ENCODE measurements around the gene FBN2. TPM values are rescaled to one million over a fixed set of nuclear protein-coding genes. Genes with fewer than 3 reads are reported as not detected.
A peak's percentile ranks its signal among the peaks of the same experiment; 100 is the strongest.

Gene FBN2
- total and polyA plus RNA-seq, 7 donors: under 0.01 to 0.46 (median 0.04) TPM; not detected in 1

GRCh38 chr5:128346038-128346437 lies 192.0 kb downstream of the FBN2 start:
- Histone ChIP-seq H3K4me3 (peak overlapping the region; percentile 5), H3K36me3 (ENCODE audit: insufficient read depth in 1 of 2, low read depth in 1 of 2) (no peaks in the 10 kb centered on the region), H3K27ac (peak overlapping the region; percentile 56), H3K27me3 (ENCODE audit: insufficient read depth in 3 of 3, low read length in 2 of 3) (no peaks in the 10 kb centered on the region), H3K4me1 (peaks cover 3% of the 10 kb centered on the region), H3K9me3 (no peaks in the 10 kb centered on the region)
- WGBS, 3 donors: 24 to 39% (median 25%) methylated on average over 3 of the region's 3 CpGs
- no peak for TF ChIP-seq CTCF (IDR thresholded peaks at IDR 0.05)
- ATAC-seq (peak; percentile 59 to 97 (median 85)), DNase-seq (no peak)
- intact Hi-C loops (cut with DNase I): no loop called here

- H3K27ac ChIP-seq: peak overlapping the region; percentile 56
- DNase-seq (no peak), ATAC-seq (no peak)
- no peaks in the 10 kb centered on the region for H3K36me3 ChIP-seq (ENCODE audit: insufficient read depth in 1 of 2, low read depth in 1 of 2)
- peaks cover 3% of the 10 kb centered on the region for H3K4me1 ChIP-seq
- intact Hi-C loops (cut with DNase I): no loop called here
- no peak for TF ChIP-seq CTCF (IDR thresholded peaks at IDR 0.05)
- no peak overlapping the region for H3K4me3 ChIP-seq
- 97 to 98% (median 97%) methylated on average over 16 of the region's 16 CpGs for WGBS, 3 donors
- no peaks in the 10 kb centered on the region for H3K27me3 ChIP-seq (ENCODE audit: insufficient read depth in 3 of 3, low read length in 2 of 3)
- H3K9me3 ChIP-seq: no peaks in the 10 kb centered on the region
Measured at GRCh38 chr5:128345247-128345646, 192.8 kb downstream of the FBN2 start.

GRCh38 chr5:128343168-128343567 lies 194.9 kb downstream of the FBN2 start:
- no peaks in the 10 kb centered on the region for H3K27me3 ChIP-seq (ENCODE audit: insufficient read depth in 3 of 3, low read length in 2 of 3)
- peaks cover 3% of the 10 kb centered on the region for H3K4me1 ChIP-seq
- H3K9me3 ChIP-seq: no peaks in the 10 kb centered on the region
- no peak overlapping the region for H3K4me3 ChIP-seq
- H3K36me3 ChIP-seq (ENCODE audit: insufficient read depth in 1 of 2, low read depth in 1 of 2): no peaks in the 10 kb centered on the region
- H3K27ac ChIP-seq: no peak overlapping the region
- ATAC-seq (peak in 1 of 4 donors; percentile 65), DNase-seq (no peak)
- intact Hi-C loops (cut with DNase I): no loop called here
- WGBS, 3 donors: 7 to 18% (median 14%) methylated on average over 4 of the region's 4 CpGs
- no peak for TF ChIP-seq CTCF (IDR thresholded peaks at IDR 0.05)

- no peak for DNase-seq
- no peaks in the 10 kb centered on the region for H3K9me3 ChIP-seq
- intact Hi-C loops (cut with DNase I): no loop called here
- H3K4me3 ChIP-seq: no peak overlapping the region
- no peaks in the 10 kb centered on the region for H3K36me3 ChIP-seq (ENCODE audit: insufficient read depth in 1 of 2, low read depth in 1 of 2)
- peaks cover 3% of the 10 kb centered on the region for H3K4me1 ChIP-seq
- TF ChIP-seq CTCF (IDR thresholded peaks at IDR 0.05): no peak
- ATAC-seq: no peak
- no peaks in the 10 kb centered on the region for H3K27me3 ChIP-seq (ENCODE audit: insufficient read depth in 3 of 3, low read length in 2 of 3)
- WGBS, 3 donors: 72 to 81% (median 73%) methylated on average over 3 of the region's 3 CpGs
- H3K27ac ChIP-seq: no peak overlapping the region
Measured at GRCh38 chr5:128341056-128341455, 197.0 kb downstream of the FBN2 start.

- H3K27me3 ChIP-seq (ENCODE audit: insufficient read depth in 3 of 3, low read length in 2 of 3): no peaks in the 10 kb centered on the region
- H3K9me3 ChIP-seq: no peaks in the 10 kb centered on the region
- 74 to 96% (median 88%) methylated on average over 2 of the region's 2 CpGs for WGBS, 3 donors
- no peak overlapping the region for H3K4me3 ChIP-seq
- ATAC-seq (no peak), DNase-seq (no peak)
- intact Hi-C loops (cut with DNase I): no loop called here
- TF ChIP-seq CTCF (IDR thresholded peaks at IDR 0.05): no peak
- H3K4me1 ChIP-seq: peaks cover 3% of the 10 kb centered on the region
- no peaks in the 10 kb centered on the region for H3K36me3 ChIP-seq (ENCODE audit: insufficient read depth in 1 of 2, low read depth in 1 of 2)
- no peak overlapping the region for H3K27ac ChIP-seq
Measured at GRCh38 chr5:128340648-128341047, 197.4 kb downstream of the FBN2 start.

All from psoas muscle (tissue), 8 donors.